ENCODE results near the gene TTBK2.

The TTBK2 gene

DNA sequence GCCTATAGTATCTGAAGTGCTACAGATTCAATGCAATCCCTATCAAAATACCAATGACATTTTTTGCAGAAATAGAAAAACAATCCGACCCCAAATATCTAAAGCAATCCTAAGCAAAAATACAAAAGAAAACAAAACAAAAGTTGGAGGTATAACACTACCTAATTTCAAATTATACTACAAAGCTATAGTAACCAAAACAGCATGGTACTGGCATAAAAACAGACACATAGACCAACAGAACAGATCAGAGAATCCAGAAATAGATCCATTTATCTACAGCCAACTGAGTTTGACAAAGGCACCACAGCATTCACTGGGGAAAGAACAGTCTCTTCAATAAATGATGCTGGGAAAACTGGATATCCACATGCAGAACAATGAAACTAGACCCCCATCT is 159.8 kb downstream of the TTBK2 start:
- DNase-seq (ENCODE audit: low read depth): no peak

DNA sequence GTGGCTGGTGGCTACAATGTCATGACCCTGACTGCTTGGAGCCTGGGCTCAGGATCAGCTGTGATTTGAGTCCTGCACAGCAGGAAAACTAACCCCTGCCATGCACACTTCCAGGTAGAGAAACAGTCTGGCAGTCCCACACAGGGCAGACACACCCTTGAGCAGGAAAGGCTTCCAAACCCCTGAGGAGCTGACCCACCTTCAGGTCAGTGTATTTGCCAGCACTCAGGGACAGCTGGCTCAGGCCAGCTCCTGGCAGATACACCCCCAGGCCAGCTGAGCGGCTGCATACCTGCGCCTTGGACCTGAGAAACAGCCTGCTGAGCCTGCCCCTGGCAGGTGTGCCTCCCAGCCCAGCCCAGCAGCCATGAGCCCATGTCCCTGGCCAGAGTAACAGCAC is 161.5 kb downstream of the TTBK2 start:
- DNase-seq (ENCODE audit: low read depth): no peak

DNA sequence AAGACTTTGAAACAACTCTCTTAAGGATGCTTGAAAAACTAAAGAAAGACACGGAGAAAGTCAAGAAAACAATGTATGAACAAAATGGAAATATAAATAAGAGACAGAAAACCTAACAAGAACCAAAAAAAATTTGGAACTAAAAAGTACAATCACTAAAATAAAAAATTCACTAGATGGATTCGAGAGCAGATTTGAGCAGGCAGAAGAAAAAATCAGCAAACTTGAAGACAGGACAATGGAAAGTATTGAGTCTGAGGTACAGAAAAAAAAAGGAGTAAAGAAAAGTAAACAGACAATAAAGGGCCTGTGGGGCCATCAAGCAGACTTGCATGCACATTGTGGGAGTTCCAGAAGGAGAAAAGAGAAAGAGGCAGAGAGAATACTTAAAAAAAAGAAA is 170.3 kb downstream of the TTBK2 start:
- DNase-seq (ENCODE audit: low read depth): no peak

DNA sequence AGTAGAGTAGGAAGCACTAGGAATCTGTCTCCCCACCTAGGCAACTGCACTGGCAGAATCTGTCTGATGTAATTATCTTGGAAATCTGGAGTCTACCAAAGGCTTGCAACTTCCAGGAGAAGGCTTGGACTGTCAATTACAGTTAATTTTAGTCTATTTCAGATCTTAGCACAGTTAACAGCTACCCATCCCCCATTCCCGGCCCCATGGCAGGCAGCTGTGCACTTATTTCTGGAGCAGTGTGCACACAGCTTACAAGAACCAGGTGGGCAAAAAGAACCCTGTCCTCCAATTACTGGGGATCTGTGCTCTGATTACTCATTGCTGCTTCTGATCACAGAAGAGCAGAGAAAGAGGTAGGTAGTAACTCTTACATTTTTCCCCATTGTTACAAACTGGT is 171.3 kb downstream of the TTBK2 start:
- no peak for DNase-seq (ENCODE audit: low read depth)

DNA sequence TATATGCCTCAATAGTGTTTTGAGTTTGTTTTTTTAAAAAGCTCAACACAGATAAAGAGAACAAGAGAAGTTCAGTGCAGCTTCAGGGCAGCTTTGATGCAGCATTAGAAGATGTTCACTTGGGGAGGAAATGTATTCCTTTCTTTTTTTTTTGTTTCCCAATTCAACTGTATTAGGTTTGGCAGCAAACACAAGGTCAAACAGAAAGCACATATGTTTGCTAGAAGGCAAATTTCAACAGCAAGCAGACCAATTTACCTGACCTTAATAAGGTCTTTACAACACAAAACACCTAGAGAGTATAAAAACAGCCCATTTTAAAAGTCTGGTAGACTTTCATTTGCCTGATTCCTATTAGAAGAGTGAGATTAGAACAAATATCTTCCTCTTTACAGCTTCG is 176.4 kb downstream of the TTBK2 start:
- no peak for DNase-seq (ENCODE audit: low read depth)

DNA sequence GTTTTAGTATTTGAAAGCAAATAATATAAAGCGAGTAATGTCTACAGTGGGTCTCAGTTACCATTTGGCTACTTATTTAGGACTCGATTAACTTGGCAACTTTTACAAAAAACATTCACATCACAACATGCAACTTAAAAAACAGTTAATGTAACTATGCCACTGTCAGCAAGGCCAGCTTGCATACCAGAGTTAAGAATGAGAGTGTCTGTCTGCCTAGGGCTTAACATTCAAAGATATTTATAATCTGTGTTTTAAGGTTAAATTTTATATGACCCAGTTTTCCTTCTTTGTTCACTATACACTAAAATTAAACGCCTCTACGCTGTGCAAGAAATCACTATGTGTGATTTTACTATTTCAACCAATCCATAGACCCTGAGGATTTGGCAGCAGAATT is 178.4 kb downstream of the TTBK2 start:
- DNase-seq (ENCODE audit: low read depth): no peak

DNA sequence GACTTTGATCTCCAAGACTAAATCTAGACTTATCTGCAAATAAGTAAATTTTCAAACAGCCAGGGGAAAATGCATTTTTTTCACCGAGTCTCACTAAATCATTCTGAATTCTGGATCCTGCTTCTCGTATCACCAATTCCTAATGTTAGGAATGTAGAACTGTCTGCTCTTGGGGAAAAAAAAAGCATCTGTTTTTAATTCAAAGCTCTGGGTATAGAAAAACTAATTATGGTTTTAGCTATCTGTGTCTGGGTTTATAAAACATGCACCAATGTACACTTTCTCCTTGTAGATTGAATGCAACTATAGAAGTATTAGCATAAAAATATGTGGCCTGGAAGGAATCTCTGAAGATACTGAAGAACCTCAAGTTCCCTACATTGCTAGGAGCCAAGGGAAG is 178.9 kb downstream of the TTBK2 start:
- no peak for DNase-seq (ENCODE audit: low read depth)

DNA sequence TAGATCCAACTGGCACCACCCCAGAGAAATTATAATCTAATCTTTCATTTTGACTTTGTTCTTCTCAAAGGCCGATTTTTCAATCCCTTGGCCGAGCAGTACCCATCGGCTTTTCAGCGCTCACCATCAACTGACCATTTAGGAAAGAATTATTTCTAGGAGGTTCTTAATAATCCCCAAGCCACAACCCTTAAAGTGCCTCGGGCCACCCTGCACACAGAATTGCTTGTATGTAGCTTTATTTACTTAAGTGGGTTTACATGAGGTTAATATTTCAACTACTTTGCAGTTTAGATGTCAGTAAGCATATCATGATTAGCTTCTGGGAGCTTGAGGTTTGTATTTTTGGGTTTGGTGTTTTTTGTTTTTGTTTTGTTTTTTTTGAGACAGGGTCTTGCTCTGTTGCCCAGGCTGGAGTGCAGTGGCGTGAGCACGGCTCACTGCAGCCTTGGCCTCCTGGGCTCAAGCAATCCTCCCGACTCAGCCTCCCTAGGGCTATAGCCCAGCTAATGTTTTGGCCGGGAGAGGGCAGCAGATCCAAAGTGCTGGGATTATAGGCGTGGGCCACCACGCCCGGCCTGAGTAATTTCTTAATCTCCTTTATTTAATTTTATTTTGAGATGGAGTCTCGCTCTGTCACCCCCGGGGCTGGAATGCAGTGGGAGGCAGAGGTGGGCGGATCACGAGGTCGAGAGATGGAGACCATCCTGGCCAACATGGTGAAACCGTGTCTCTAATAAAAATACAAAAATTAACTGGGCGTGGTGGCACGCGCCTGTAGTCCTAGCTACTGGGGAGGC is 182.8 kb downstream of the TTBK2 start:
- DNase-seq (ENCODE audit: low read depth): no peak

DNA sequence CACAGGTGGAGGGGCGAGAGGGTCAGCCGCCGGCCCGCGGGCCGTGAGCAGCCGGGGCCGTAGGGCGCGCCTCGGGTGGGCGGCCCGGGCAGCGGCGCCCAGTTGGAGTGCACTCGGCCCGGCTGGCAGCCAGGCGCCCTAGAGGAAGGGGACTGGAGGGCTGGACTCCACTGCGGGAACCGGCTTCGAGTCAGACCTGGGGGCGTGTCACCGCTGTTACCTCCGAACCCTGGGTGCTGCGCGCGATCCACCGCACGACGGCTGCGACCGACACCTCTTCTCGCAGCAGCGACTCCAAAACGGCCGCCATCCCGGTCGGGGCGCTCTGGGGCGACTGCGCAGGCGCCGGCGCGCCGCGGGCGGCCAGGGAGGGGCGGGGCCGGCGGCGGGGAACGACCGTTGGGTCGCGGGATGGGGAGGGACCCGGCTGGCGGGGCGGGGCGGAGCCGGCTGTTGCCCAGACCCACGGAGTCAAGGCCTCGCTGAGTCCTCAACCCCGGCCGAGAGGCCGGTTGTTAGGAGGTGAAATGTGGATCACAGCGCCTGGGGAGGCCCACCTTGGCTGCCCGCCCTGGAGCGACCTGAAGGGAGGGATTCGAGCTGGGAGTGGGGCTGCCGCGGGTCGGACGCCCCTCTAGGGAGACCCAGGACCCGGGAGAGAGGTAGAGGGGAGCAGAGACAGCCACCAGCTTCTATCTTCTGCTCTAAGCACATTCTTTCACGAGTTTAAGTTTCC is 183.6 kb downstream of the TTBK2 start, which contains the start of gene CDAN1:
CDAN1 (minus strand) TSS at position 336 of the 736 bp plus-strand sequence; CDS start at position 310, 26 bp downstream.
- DNase-seq (ENCODE audit: low read depth): peak; percentile 86

DNA sequence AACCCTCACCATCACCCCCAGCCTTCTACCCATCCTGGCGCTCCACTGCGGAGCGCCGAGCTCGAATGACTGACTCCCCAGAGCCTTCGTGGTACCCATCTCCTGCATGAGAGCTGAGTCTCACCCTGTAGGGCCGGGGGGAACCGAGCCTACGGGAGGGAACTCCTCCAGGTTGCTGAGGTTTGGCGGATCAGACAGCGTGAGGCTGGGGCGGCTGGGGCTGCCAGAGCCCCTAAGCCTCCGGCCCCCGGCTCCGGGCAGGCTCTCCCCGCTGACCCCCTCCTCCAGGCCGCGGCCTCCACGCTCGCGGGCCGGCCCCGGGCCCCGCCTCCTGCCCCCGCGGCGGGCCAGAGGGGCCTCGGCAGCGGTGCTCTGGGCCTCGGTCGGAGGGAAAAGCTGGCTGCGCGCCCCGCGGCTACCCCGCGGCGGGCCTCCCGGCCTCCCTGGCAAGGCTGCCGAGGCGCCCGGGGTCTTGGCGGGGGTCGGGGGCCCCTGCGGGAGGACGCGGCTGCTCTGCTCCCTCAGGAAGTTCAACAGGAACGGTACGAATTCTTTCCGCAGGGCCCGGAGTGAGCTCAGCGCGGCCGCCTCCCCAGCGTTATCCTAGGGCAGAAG is 184.3 kb downstream of the TTBK2 start:
- DNase-seq (ENCODE audit: low read depth): no peak

DNA sequence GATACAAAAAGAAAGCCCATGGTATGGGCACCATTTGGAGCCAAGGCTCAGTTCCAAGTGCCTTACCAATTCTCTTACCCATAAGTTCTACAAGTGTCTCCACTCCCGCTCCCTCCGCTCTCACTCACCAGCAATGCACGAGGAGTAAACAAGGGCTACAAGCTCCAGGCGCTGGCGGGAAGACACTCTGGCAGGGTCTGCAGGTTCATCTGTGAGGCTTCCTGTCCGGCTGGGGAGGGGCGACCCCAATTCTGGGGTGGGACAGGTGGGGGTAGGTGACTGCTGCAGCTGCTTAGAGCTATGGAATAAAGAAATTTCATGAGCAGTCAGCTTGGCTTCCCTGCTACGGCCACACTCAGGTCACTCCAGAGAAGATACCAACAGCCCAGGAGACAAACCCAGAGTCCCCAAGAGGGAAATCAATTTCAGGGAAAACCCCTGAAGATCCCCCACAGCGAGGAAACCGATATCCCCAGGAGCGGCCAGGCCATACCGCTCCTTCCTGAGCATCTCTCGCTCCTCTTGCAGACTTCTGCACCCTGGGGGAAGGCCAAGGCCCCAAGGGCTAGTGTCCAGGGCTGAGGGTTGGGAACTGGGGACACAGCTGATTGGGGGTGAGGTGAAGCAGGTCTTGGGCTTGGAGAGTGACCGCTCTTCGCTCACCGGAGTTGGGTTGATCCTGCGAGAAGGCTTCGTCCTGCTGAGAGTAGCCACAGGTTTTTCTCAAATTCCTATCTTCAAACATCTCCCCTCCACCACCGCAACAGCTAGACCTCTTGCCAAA is 185.0 kb downstream of the TTBK2 start:
- DNase-seq (ENCODE audit: low read depth): no peak

DNA sequence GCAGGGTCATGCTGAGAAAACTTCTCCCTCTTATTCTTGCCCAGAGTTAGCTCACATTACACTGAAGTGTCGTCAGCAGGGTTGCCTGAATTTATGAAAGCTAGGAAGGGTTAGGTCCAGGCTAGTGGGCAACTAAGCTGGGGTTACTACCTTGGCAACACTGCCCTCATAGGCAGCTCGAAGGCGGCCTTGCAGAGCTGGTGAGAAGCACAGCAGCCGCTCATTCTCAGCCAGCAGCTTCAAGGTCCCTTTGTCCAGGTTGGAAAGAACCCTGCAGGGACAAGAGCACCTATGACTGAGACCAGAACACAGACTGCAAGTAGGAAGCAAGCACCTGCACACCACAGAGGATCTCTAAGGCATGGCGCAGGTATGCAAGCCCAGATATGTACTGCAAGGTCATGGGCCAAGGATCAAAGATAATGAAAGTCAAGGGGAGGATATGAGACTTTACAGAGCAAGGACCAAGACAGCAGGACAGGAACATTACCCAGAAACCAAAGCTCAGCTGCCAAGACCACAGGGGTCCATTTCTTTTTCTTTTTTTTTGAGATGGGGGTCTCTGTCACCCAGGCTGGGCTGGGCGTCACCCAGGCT is 186.4 kb downstream of the TTBK2 start:
- DNase-seq (ENCODE audit: low read depth): no peak

DNA sequence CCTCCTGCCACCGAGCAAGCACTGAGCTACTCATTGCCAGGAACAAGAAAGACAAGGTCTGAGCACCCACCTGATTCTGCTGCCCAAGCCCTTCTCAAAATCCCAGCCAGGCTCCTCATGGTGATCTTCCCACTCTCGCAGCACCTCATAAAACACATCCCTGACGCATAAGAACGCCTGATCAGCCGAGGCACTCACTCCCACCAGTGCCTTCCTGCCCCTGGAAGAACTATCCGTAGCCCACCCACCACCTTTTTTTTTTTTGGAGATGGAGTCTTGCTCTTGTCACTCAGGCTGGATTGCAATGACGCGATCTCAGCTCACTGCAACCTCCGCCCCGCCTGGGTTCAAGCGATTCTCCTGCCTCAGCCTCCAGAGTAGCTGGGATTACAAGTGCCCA is 187.6 kb downstream of the TTBK2 start:
- no peak for DNase-seq (ENCODE audit: low read depth)

DNA sequence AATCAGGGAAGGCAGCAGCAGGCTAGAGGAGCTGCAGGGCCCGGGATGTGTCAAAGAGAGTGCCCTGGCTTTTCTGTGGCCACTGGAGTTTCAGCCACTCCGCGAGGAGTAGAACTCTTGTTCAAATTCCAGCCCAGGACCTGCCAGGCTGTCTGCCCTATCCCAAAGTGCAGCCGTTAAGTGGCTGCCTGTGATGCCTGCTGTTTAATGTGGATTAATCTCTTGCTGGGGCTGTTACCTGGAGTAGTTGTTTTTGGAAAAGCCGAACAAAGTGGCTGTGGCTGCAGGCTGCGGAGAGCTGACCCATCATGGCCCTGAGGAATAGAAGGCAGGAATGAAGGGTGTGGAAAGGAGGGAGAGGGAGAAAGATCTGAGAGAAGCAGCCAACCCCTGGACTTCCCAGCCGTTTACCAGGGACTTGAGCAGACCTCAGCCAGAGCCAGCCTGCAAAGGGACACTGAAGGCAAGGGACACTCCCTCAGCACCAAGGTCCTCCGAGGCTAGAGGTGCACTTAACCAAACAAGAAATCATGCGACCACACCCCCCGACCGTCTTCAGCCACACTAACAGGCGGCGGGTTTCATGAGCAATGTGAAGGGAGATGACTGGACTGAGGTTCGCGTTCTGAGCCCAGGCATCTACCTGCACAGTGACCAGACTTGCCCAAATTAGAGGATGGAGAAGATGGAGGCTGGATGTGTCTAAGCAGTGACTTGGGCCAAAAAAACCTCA is 188.3 kb downstream of the TTBK2 start:
- no peak for DNase-seq (ENCODE audit: low read depth)

DNA sequence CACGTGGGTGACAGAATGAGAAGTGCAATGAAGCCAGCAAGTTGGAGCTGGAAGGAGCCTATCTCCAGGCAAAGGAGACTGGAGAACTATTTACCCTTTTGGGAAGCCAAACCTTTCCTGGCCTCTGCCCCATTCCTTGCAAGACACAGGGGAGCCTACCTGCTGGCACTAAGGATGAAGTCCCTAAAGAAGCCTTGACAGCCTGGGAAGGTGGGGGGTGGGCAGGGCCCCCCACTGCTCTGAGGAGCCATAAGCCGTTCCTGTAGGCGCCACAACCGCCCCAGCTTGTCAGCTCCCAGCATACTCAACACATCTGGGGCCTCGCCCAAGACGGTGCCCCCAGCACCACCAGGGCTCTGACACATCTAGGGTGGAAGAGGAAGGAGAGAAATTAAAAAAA is 189.1 kb downstream of the TTBK2 start:
- no peak for DNase-seq (ENCODE audit: low read depth)

DNA sequence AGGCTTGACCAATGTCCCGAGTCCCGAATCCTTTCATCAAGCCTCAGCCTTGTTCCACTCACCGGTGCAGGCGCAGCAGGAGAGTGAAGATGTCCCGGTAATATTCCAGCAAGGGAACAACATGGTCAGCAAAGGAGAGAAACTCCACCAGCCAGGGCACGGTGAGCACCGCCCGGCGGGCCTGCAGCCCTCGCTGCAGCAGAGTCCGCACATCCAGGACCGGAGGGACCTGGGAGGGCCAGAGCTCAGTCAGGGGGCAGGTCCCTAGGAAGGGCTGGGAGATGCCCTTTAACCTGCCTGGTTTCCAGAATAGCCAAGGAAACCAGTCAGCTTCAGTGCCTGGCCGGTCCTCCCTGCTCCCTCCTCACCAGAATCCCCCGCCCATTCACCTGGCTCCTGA is 190.0 kb downstream of the TTBK2 start:
- DNase-seq (ENCODE audit: low read depth): no peak

DNA sequence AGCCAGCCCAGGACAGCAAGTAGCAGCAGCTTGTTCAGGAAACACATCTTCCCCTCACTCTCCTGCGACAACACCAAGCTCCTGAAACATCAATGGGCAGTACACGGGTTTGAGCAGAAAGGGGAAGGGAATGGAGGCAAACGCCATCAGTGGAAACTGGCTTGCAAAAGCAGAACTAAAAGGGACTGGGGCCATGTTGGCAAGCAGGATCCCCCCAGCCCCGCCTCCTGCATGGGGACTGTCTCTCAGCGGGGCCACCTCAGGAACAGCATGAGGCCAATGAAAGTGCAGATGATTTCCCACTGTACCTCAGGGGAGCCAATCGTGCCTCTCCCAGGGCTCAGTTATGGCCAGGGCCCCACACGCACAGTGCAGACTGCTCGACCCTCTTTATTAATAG is 190.4 kb downstream of the TTBK2 start:
- no peak for DNase-seq (ENCODE audit: low read depth)

DNA sequence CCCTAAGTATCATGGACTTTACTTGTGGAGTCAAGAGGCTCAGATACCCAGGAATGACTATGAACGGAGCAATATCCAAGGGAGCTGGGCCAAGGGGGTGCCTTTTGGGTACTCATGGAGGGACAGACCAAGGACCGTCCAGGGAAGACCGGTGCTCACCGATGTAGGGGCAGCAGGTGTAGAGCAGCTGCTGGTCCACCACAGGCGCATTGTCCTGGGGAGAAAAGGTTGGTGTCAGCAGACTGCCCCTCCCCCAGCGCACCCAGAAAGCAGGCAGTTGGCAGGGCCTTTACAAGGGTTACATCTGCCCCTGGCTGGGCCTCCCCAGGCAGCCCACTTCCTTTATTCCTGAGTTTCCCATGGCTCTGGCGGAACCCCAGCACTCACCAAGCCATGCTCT is 191.2 kb downstream of the TTBK2 start:
- no peak for DNase-seq (ENCODE audit: low read depth)

DNA sequence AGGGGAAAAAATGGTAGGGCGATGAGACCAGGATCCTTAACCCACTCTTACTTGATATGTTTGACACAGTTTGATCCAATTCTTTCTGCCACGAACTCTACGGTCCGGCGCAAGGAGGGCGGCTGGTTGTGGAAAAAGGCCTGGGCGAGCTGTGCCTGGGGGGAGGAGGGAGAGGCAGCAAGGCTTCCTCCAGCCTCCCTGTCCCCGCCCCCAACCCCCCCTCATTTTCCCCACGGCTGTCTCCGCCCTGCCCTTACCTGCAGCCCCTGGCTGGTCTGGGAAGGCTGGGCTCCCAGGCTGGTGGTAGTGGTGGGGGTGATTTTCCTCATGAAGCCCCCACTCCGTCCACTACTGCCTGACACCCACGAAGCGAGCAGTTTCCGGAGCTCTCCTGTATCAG is 191.6 kb downstream of the TTBK2 start:
- DNase-seq (ENCODE audit: low read depth): no peak

DNA sequence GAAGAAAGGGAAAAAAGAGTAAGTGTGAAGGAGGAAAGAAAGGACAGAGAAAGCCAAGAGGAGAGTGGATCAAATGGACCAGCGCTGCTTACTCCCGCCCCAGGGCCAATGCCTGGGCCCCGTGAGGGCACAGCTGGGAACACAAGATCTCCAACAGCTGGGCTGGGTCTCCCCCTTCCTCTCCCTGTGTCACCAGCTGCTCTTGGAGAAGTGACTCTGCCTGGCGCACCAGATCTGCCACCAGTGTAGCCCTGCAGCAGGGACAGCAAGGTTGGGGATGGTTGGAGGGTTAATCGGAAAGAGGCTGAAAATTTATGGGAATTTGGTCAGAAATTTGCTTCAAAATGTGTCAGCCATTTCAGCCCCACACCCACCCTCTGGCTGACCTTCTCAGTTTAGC is 192.0 kb downstream of the TTBK2 start:
- no peak for DNase-seq (ENCODE audit: low read depth)

DNA sequence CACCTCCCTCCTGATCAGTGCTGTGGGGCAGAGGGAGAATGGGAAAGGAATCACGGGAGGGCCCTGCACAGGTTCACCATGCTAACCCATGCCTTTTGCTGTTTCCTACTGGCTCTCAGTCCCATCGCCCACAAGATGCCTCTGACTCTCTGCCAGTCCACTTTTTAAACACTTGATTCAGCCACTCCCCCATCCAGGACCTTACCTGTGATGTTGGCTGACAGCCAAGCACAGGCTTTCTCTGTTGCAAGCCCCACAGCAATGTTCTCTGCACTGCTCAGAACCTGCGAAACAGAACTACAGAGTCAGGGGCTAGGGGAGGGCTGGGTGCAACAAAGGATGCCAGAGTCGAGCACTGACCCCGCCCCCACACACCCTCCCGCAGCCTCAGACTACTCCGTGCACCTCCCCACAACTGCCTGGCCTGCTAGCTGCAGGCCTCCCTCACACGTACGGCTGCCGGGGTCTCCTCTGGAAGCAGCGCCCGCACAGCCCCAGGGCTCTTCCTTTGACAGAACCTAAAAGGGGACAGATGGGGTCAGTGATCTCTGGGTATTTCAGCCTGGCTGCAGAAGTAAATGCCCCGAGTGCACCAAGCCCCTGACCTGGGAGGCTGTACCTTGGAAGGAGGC is 192.7 kb downstream of the TTBK2 start:
- DNase-seq (ENCODE audit: low read depth): no peak

All from stimulated activated CD8-positive, alpha-beta memory T cell treated with anti-CD3 and anti-CD28 coated beads, Interleukin-12 subunit alpha, Interleukin-12 subunit beta, amount 100 ng/mL, for 1 hour (primary cell).